Panc1 (cell line): ENCODE results near the gene AADAC. TPM values are rescaled to one million over a fixed set of nuclear protein-coding genes. Genes with fewer than 3 reads are reported as not detected.
A peak's percentile ranks its signal among the peaks of the same experiment; 100 is the strongest.

Experiments used
- ATAC-seq: fragments of 200-7000 bp; cut with Tn5 transposase; 2 replicates; pipeline ENCODE4 v1.9.1; 2020; ENCODE audit warnings: mild to moderate bottlenecking, moderate library complexity
- BruUV-seq: library from RNA; stranded (reverse); fragments of 400-500 nt; replicated peaks from 2 replicates; lab custom pipeline; 2021; lab: Mats Ljungman, UMichigan
- CTCF ChIA-PET: fragments of 300-600 bp; sonication (Branson Sonifier 250); formaldehyde crosslinking; loops from one replicate; lab custom pipeline; 2022; ENCODE audit warnings: antibody characterized with exemption; lab: Charles Lee
- POLR2A ChIA-PET: fragments of 300-600 bp; sonication (Branson Sonifier 250); formaldehyde crosslinking; loops from one replicate; lab custom pipeline; 2022; ENCODE audit warnings: antibody characterized with exemption; lab: Charles Lee
- DNase-seq: peaks from one replicate; pipeline ENCODE4 v3.0.0-alpha.2; 2010; ENCODE audit warnings: low read depth, low spot score
- H3K27ac ChIP-seq: 2 replicates; pipeline ENCODE4 v1.5.1; 2011; ENCODE audit warnings: mild to moderate bottlenecking, low read length, inconsistent platforms
- H3K27me3 ChIP-seq: fragments of 200-500 bp; sonication (Bioruptor generic); 2 replicates; pipeline ENCODE4 v1.6.0; 2014; ENCODE audit warnings: low read length, inconsistent platforms; ENCODE audit not compliant: control insufficient read depth, insufficient read depth
- H3K36me3 ChIP-seq: fragments of 200-500 bp; sonication (Bioruptor generic); 2 replicates; pipeline ENCODE4 v1.5.1; 2014; ENCODE audit warnings: inconsistent platforms, mild to moderate bottlenecking, low read length, moderate library complexity; ENCODE audit not compliant: control insufficient read depth, insufficient read depth
- H3K4me1 ChIP-seq: 2 replicates; pipeline ENCODE4 v1.5.1; 2011; ENCODE audit warnings: inconsistent platforms, mild to moderate bottlenecking, low read length, moderate library complexity; ENCODE audit not compliant: control insufficient read depth, insufficient read depth
- H3K4me3 ChIP-seq, 2 experiments: 2 replicates each; pipeline ENCODE4 v1.5.1; 2011 to 2012; ENCODE audit warnings: low read depth in 2 of 2, low read length in 2 of 2, mild to moderate bottlenecking in 2 of 2, inconsistent platforms in 1 of 2, moderate library complexity in 1 of 2
- H3K9me3 ChIP-seq: fragments of 200-500 bp; sonication (Bioruptor generic); 2 replicates; pipeline ENCODE4 v1.5.1; 2014; ENCODE audit warnings: low read depth, mild to moderate bottlenecking, inconsistent platforms, low read length, moderate library complexity; ENCODE audit not compliant: control insufficient read depth, insufficient read depth
- CTCF ChIP-seq: fragments of 450-650 bp; IDR thresholded peaks from 2 replicates; pipeline ENCODE4 v1.5.1; 2017; ENCODE audit warnings: mild to moderate bottlenecking
- POLR2AphosphoS5 ChIP-seq: IDR thresholded peaks from 2 replicates; pipeline ENCODE4 v1.6.1; 2012; ENCODE audit warnings: mild to moderate bottlenecking, low read depth, low read length, moderate library complexity
- REST ChIP-seq, 2 experiments: IDR thresholded peaks; 2 replicates each; pipeline ENCODE4 v1.6.1; 2011 to 2012; ENCODE audit warnings: low read depth in 2 of 2, control low read depth in 1 of 2, low read length in 1 of 2, mild to moderate bottlenecking in 1 of 2, moderate library complexity in 1 of 2; ENCODE audit not compliant: insufficient read depth in 1 of 2
- SIN3A ChIP-seq: IDR thresholded peaks from 2 replicates; pipeline ENCODE4 v1.6.1; 2012; ENCODE audit warnings: low read depth, mild to moderate bottlenecking, low read length, moderate library complexity, borderline replicate concordance; ENCODE audit not compliant: insufficient read depth
- TCF7L2 ChIP-seq: IDR thresholded peaks from 2 replicates; pipeline ENCODE4 v1.6.1; 2011; ENCODE audit warnings: mild to moderate bottlenecking, low read depth, low read length, inconsistent platforms
- in situ Hi-C: cut with HindIII; loops from 2 replicates; pipeline ENCODE4 v1.10.0; 2016; ENCODE audit warnings: low sequenced_read_pairs, low pct_unique_long_range_greater_than_20kb
- intact Hi-C: fragments of 100-400 bp; cut with micrococcal nuclease; formaldehyde crosslinking; loops from one replicate; pipeline ENCODE4 v1.10.0; 2022; ENCODE audit not compliant: unreplicated experiment
- total RNA-seq: library from RNA; stranded (reverse); gene quantifications from one replicate; pipeline ENCODE4 v1.2.1, GENCODE V29; 2021; ENCODE audit not compliant: unreplicated experiment

AADAC gene
- total RNA-seq, 1 experiment from 2014 or later: 0.26 TPM

DNA sequence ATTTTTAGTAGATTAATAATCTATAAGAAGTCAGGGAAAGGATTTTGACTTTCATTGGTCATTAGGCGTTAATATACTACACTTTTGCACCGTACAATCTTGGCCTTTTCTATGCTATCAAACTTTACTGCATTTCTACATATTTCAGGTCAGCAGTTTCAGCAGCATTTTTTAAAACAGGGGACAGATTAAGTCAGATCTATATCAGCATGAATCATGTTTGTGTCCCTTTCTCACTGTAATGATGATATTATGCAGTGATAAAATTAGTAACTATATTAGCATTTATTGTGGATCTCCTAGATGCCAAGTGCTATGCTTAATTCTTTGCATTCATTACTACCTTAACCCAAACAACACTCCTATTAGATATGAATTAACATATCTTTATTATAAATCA is 20.3 kb upstream of the AADAC start:
- POLR2A ChIA-PET: no interaction called here
- no peaks in the 10 kb centered on the region for H3K27me3 ChIP-seq
- no peak for ATAC-seq
- intact Hi-C loops: no loop called here
- H3K4me3 ChIP-seq: no peak overlapping the region
- no peaks in the 10 kb centered on the region for H3K4me1 ChIP-seq
- no peak overlapping the region for H3K27ac ChIP-seq
- TF ChIP-seq REST (IDR thresholded peaks at IDR 0.05; ENCODE audit: insufficient read depth in 1 of 2, low read depth in 2 of 2, low read length in 1 of 2) (no peak), CTCF (no peak), POLR2AphosphoS5 (no peak), SIN3A (no peak), TCF7L2 (no peak)
- in situ Hi-C loops: no loop called here
- CTCF ChIA-PET: no interaction called here
- DNase-seq: no peak
- no peaks in the 10 kb centered on the region for H3K36me3 ChIP-seq
- no peaks in the 10 kb centered on the region for H3K9me3 ChIP-seq
- BruUV-seq: no TSS peak

- Histone ChIP-seq H3K4me3 (no peak overlapping the region), H3K36me3 (no peaks in the 10 kb centered on the region), H3K27ac (no peak overlapping the region), H3K27me3 (no peaks in the 10 kb centered on the region), H3K4me1 (no peaks in the 10 kb centered on the region), H3K9me3 (no peaks in the 10 kb centered on the region)
- POLR2A ChIA-PET: no interaction called here
- ATAC-seq (no peak), DNase-seq (no peak)
- CTCF ChIA-PET: no interaction called here
- no peak for TF ChIP-seq TCF7L2
- no peak for TF ChIP-seq POLR2AphosphoS5
- in situ Hi-C loops: no loop called here
- no TSS peak for BruUV-seq
- intact Hi-C loops: no loop called here
Observed at GRCh38 chr3:151794080-151794479, 19.8 kb upstream of the AADAC start.

GRCh38 chr3:151795276-151795675 is 18.6 kb upstream of the AADAC start:
- H3K27me3 ChIP-seq: no peaks in the 10 kb centered on the region
- no peaks in the 10 kb centered on the region for H3K9me3 ChIP-seq
- H3K4me1 ChIP-seq: no peaks in the 10 kb centered on the region
- TF ChIP-seq CTCF (no peak), REST (IDR thresholded peaks at IDR 0.05; ENCODE audit: insufficient read depth in 1 of 2, low read depth in 2 of 2, low read length in 1 of 2) (no peak), POLR2AphosphoS5 (no peak), TCF7L2 (no peak), SIN3A (no peak)
- intact Hi-C loops: no loop called here
- H3K36me3 ChIP-seq: no peaks in the 10 kb centered on the region
- in situ Hi-C loops: no loop called here
- BruUV-seq: no TSS peak
- ChIA-PET CTCF (no interaction called here), POLR2A (no interaction called here)
- no peak overlapping the region for H3K27ac ChIP-seq
- no peak overlapping the region for H3K4me3 ChIP-seq
- ATAC-seq (no peak), DNase-seq (peak; percentile 36)
